ENCODE data around the gene ZNF784. TPM values are rescaled to one million over a fixed set of nuclear protein-coding genes. Genes with fewer than 3 reads are reported as not detected.

The ZNF784 gene
- total and polyA plus RNA-seq, 7 donors: 2.8 to 9.1 (median 7.2) TPM

DNA sequence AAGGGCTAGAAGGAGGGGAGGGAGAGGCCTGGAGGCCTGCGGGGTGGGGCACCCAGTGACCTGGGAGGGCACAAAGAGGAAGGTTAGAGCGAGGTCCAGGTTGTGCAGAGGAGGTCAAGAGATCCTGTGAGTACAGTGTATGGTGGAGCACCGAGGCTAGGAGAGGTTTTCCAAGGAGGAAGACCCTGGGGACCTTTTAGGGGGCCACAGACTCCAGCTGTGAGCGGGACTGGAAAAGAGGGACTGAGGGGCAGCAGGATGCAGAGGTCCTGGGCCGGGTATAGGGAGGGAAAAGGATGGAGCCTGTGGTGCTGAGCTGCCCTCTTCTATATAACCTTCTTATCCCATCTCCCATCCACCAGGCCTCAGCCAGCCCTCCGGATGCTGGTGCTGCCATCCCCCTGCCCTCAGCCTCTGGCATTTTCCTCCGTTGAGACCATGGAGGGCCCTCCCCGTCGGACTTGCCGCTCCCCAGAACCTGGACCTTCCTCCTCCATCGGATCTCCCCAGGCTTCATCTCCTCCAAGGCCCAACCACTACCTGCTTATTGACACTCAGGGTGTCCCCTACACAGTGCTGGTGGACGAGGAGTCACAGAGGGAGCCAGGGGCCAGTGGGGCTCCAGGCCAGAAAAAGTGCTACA, 19.9 kb upstream of the ZNF784 start:
- H3K27ac ChIP-seq: peak overlapping the region; percentile 84 to 98 (median 97)
- H3K4me1 ChIP-seq: peaks cover 0 to 75% (median 68%) of the 10 kb centered on the region in 4 donors

DNA sequence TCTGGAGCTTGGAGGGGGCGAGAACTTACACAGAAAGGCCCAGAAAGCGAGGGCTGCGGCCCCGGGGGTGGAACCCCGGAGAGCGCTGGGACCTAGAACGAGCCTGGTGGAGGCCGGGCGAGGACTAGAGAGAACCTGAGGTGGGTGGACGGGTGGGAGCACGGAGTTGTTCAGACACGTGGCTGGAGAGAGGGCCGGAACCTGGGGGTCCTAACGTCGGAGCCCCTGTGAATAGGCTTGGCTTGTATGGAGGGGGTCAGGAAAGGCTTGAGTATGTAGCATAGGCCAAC, 19.5 kb upstream of the ZNF784 start:
- 0 to 1% methylated on average over 15 of the region's 15 CpGs for WGBS, 2 donors
- H3K36me3 ChIP-seq: peaks cover 0 to 16% (median 2%) of the 10 kb centered on the region in 4 donors
- TF ChIP-seq, protein P1, sequence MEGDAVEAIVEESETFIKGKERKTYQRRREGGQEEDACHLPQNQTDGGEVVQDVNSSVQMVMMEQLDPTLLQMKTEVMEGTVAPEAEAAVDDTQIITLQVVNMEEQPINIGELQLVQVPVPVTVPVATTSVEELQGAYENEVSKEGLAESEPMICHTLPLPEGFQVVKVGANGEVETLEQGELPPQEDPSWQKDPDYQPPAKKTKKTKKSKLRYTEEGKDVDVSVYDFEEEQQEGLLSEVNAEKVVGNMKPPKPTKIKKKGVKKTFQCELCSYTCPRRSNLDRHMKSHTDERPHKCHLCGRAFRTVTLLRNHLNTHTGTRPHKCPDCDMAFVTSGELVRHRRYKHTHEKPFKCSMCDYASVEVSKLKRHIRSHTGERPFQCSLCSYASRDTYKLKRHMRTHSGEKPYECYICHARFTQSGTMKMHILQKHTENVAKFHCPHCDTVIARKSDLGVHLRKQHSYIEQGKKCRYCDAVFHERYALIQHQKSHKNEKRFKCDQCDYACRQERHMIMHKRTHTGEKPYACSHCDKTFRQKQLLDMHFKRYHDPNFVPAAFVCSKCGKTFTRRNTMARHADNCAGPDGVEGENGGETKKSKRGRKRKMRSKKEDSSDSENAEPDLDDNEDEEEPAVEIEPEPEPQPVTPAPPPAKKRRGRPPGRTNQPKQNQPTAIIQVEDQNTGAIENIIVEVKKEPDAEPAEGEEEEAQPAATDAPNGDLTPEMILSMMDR (IDR thresholded peaks at IDR 0.05): no peak
- TF ChIP-seq EP300 (IDR thresholded peaks at IDR 0.05) (no peak), POLR2A (IDR thresholded peaks at IDR 0.05) (no peak), POLR2AphosphoS5 (IDR thresholded peaks at IDR 0.05) (no peak)
- intact Hi-C loops (cut with DNase I): no loop called here
- no peaks in the 10 kb centered on the region for H3K27me3 ChIP-seq
- no peak for DNase-seq
- peak overlapping the region; percentile 84 to 98 (median 97) for H3K27ac ChIP-seq
- H3K4me3 ChIP-seq: peak overlapping the region; percentile 78 to 99 (median 85)
- H3K4me1 ChIP-seq: peaks cover 0 to 75% (median 68%) of the 10 kb centered on the region in 4 donors
- H3K9me3 ChIP-seq: no peaks in the 10 kb centered on the region

More for the DNA sequence above, 19.9 kb upstream of the ZNF784 start:
- no peak for DNase-seq
- TF ChIP-seq POLR2AphosphoS5 (IDR thresholded peaks at IDR 0.05): no peak
- TF ChIP-seq, protein P1 (IDR thresholded peaks at IDR 0.05): no peak
- Histone ChIP-seq H3K27me3 (no peaks in the 10 kb centered on the region), H3K4me3 (peak overlapping the region; percentile 78 to 99 (median 85)), H3K9me3 (no peaks in the 10 kb centered on the region), H3K36me3 (peaks cover 0 to 16% (median 2%) of the 10 kb centered on the region in 4 donors)
- WGBS, 2 donors: 48 to 57% methylated on average over 12 of the region's 12 CpGs
- intact Hi-C loops (cut with DNase I): no loop called here

DNA sequence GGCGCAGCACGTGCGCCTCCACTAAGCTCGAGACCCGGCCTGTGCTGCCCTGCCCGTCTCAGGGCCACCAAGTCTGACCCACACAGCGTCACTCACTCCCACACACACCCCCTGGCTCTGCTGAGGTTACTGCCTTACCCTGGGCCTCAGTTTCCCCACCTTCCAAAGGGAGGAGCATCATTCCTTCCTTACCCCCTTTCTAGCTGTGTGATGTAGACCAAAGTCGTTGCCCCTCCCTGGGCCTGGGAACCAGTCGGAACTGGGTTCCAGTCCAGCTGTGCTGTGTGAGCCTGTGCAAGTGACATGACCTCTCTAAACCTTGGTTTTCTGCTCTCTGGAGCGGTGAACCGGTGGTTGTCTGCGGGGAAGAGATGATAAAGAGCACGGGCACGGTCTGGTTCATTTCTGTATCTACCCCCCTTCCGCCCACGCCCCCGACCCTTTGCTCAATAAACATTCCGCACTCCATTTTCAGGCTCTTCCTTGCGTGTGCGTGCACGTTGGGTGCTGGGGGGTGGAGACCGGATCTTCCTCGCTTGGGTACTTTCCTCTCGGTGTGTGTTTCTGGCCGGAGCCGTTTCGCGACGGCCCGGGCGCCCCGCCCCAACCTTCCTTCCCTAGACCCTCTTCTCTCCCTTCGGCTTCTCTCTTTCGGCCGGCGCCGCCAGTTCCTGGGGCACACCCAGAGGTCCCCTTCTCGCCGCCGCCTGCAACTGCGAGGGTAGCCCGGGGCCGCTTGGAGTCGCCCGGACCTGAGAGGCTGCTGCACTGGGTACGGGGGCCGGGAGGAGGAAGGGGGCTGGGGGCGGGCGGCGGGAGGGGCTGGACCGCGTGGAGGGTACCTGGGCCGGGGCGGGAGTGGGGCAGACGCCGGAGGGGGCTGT, 18.9 kb upstream of the ZNF784 start, which contains the start of gene ZNF581:
Gene ZNF581 (plus strand): TSS at position 647 of the 884 bp plus-strand sequence. CDS start 923 bp downstream, outside the sequence.
- Histone ChIP-seq H3K9me3 (no peaks in the 10 kb centered on the region), H3K4me3 (peak within 1 kb of the TSS; percentile 78 to 99 (median 85)), H3K4me1 (peaks cover 0 to 69% (median 68%) of the 10 kb centered on the region in 4 donors), H3K27me3 (no peaks in the 10 kb centered on the region), H3K36me3 (peaks cover 0 to 20% (median 2%) of the 10 kb centered on the region in 4 donors), H3K27ac (peak within 1 kb of the TSS; percentile 84 to 98 (median 97))
- 1 to 2% methylated on average over 56 of the region's 56 CpGs for WGBS, 2 donors
- DNase-seq: peak; percentile 88
- TF ChIP-seq, protein P1 (IDR thresholded peaks at IDR 0.05): no peak
- TF ChIP-seq POLR2AphosphoS5 (IDR thresholded peaks at IDR 0.05) (peak; percentile 26 to 68 (median 52)), EP300 (IDR thresholded peaks at IDR 0.05) (no peak)
- intact Hi-C loops (cut with DNase I): no loop called here

DNA sequence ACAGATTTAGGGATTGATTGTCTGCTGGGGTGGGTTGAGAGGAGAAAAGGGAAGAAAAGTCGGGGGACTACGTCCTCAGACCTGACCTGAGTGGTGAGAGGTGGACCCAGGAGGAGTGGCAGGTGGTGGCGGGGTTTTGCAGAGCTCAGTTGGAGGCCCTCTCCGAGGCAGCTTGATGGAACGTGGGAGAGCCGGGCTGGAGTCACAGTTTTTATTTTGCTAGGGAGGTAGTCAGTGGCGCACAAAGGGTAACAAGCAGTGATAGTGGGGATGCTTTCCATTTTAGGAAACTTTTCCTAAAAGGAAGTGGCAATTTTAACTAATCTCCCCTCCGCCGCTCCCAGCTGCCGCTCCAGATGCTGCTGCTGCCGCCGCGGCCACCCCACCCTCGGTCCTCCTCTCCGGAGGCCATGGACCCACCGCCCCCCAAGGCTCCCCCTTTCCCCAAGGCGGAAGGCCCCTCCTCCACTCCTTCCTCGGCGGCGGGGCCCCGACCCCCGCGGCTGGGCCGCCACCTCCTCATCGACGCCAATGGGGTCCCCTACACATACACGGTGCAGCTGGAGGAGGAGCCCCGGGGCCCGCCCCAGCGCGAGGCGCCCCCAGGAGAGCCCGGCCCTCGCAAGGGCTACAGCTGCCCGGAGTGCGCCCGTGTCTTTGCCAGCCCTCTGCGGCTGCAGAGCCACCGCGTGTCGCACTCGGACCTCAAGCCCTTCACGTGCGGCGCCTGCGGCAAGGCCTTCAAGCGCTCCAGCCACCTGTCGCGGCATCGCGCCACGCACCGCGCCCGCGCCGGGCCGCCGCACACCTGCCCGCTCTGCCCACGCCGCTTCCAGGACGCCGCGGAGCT, 18.0 kb upstream of the ZNF784 start:
- H3K9me3 ChIP-seq: no peaks in the 10 kb centered on the region

More for the DNA sequence above, 18.0 kb upstream of the ZNF784 start:
- Histone ChIP-seq H3K27me3 (no peaks in the 10 kb centered on the region), H3K36me3 (peaks cover 0 to 23% (median 2%) of the 10 kb centered on the region in 4 donors), H3K4me3 (peak overlapping the region; percentile 78 to 99 (median 85)), H3K4me1 (peaks cover 0 to 74% (median 69%) of the 10 kb centered on the region in 4 donors), H3K27ac (peak overlapping the region; percentile 84 to 98 (median 97))
- 0 to 1% methylated on average over 65 of the region's 65 CpGs for WGBS, 2 donors
- DNase-seq: peak; percentile 72
- no peak for TF ChIP-seq POLR2A (IDR thresholded peaks at IDR 0.05)
- peak in 1 of 4 donors; percentile 4 for TF ChIP-seq POLR2AphosphoS5 (IDR thresholded peaks at IDR 0.05)
- no peak for TF ChIP-seq EP300 (IDR thresholded peaks at IDR 0.05)
- TF ChIP-seq, protein P1 (IDR thresholded peaks at IDR 0.05): no peak
- intact Hi-C loops (cut with DNase I): no loop called here
